ENCODE data around the gene ERGIC2.

The ERGIC2 gene

GRCh38 chr12:29346769-29347421 lies 34.1 kb downstream of the ERGIC2 start:
- in situ Hi-C loops (cut with MboI; ENCODE audit: low sequenced_read_pairs, unreplicated experiment): no loop called here
- TF ChIP-seq, protein P1, sequence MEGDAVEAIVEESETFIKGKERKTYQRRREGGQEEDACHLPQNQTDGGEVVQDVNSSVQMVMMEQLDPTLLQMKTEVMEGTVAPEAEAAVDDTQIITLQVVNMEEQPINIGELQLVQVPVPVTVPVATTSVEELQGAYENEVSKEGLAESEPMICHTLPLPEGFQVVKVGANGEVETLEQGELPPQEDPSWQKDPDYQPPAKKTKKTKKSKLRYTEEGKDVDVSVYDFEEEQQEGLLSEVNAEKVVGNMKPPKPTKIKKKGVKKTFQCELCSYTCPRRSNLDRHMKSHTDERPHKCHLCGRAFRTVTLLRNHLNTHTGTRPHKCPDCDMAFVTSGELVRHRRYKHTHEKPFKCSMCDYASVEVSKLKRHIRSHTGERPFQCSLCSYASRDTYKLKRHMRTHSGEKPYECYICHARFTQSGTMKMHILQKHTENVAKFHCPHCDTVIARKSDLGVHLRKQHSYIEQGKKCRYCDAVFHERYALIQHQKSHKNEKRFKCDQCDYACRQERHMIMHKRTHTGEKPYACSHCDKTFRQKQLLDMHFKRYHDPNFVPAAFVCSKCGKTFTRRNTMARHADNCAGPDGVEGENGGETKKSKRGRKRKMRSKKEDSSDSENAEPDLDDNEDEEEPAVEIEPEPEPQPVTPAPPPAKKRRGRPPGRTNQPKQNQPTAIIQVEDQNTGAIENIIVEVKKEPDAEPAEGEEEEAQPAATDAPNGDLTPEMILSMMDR (IDR thresholded peaks at IDR 0.05; ENCODE audit: borderline replicate concordance, control extremely low read depth, extremely low read depth, insufficient read depth, missing control alignments): no peak
- DNase-seq (ENCODE audit: low spot score): no peak

- in situ Hi-C loops (cut with MboI; ENCODE audit: low sequenced_read_pairs, unreplicated experiment): no loop called here
- no peak for DNase-seq (ENCODE audit: low spot score)
- TF ChIP-seq, protein P1 (IDR thresholded peaks at IDR 0.05; ENCODE audit: borderline replicate concordance, control extremely low read depth, extremely low read depth, insufficient read depth, missing control alignments): no peak
Measured at GRCh38 chr12:29343022-29343799, 37.8 kb downstream of the ERGIC2 start.

- DNase-seq (ENCODE audit: low spot score): no peak
- TF ChIP-seq, protein P1 (IDR thresholded peaks at IDR 0.05; ENCODE audit: borderline replicate concordance, control extremely low read depth, extremely low read depth, insufficient read depth, missing control alignments): no peak
- in situ Hi-C loops (cut with MboI; ENCODE audit: low sequenced_read_pairs, unreplicated experiment): no loop called here
Measured at GRCh38 chr12:29337325-29337724, 43.6 kb downstream of the ERGIC2 start.

GRCh38 chr12:29334937-29335336 lies 46.0 kb downstream of the ERGIC2 start:
- DNase-seq (ENCODE audit: low spot score): no peak
- in situ Hi-C loops (cut with MboI; ENCODE audit: low sequenced_read_pairs, unreplicated experiment): no loop called here
- TF ChIP-seq, protein P1 (IDR thresholded peaks at IDR 0.05; ENCODE audit: borderline replicate concordance, control extremely low read depth, extremely low read depth, insufficient read depth, missing control alignments): no peak

DNA sequence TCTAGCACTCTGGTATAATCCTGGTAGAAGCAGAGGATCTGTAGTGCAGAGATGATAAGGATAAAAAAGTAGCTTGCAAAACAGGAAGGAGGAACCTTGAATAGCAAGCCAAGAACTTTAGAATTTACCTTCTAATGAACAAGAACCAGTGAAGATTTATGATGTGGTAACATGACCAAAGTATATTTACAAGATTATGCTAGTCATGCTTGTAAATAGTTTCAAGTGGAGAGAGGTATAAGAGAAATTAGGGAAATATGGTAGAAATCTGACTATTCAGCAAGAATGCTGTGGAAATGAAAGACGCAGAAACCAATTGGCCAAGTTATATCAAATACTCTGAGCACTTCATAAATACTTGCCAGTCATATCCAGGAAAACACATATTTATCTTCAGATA lies 47.8 kb downstream of the ERGIC2 start:
- TF ChIP-seq, protein P1 (IDR thresholded peaks at IDR 0.05; ENCODE audit: borderline replicate concordance, control extremely low read depth, extremely low read depth, insufficient read depth, missing control alignments): no peak
- in situ Hi-C loops (cut with MboI; ENCODE audit: low sequenced_read_pairs, unreplicated experiment): no loop called here
- no peak for DNase-seq (ENCODE audit: low spot score)

DNA sequence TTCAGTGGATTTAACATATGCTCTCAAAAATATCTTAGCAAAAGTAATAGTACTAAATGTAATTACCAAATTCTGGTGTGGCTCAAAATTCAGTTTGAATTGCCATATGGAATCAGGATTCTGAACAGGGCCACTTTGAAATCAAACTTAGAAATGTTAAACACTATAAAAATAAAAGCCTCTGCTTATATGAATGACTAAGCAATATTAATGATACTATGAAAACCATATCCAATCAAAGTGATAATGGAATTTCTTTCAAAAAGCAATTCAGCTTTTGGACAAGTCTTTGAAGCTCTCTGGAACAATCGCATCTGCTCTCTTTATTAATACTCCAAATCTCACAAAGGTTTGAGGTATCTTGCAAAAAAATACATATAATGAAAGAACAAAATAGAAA lies 51.6 kb downstream of the ERGIC2 start:
- DNase-seq (ENCODE audit: low spot score): no peak
- in situ Hi-C loops (cut with MboI; ENCODE audit: low sequenced_read_pairs, unreplicated experiment): no loop called here
- TF ChIP-seq, protein P1 (IDR thresholded peaks at IDR 0.05; ENCODE audit: borderline replicate concordance, control extremely low read depth, extremely low read depth, insufficient read depth, missing control alignments): no peak

Measured in GM13976 (cell line).